NCI-H1048 (cell line): Measurements from ENCODE around the gene CD58.

ENCODE experiments used
- DNase-seq: peaks from one replicate; lab custom pipeline; 2025; lab: John Stamatoyannopoulos, UW

The CD58 gene

DNA sequence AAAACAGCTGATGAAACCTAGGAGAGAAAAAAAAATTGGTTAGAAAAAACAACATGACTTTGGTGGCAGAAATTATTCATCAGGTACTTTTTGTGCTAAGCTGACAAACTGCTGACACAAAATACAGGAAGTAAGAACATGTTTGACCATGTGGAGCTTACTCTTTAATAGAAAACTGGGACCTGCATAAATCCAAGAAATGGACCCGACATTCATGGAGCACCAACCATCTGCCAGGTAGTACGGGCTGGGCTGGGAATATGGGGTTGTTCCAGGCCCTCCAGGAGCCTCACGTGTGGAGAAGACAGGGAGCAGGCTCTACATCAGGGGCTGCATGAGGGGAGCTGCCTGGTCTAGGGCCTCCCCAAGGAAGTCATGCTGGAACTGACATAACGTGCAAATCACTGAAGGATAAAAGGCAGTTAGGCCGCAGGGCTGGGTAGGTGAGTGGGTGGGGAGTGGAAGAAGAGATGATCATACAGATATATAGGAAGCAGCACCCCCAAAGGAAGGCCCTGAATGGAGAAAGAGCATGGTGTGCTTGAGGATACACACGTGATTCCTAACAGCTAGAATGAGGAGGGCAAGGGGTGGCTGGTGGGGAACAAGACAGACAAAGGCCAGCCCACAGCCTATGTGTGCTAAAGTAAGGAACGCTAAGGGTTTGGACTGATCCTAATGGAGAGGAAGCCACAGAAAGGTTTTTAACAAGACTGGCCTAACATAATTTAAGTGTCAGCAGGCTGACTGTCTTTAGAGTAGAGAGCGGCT lies 26.1 kb downstream of the CD58 start:
- no peak for DNase-seq

DNA sequence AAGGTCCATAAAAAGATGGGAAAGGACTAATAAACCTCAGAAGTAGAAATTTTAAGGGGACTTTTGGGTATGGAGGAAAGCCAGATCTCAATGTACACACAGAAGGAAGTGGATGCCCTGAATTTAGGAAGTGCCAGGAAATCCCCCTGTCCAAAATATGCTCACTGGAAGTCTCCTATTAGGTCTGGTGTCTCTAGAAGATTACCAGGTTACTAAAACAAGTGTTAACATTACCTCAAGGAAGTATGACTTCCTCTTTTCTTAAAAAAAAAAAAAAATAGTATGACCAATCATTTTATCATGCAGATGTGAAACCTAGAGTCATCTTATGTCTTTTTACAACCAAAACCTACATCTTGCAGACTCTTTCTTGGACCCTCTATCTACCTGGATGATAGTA lies 30.7 kb downstream of the CD58 start:
- no peak for DNase-seq

DNA sequence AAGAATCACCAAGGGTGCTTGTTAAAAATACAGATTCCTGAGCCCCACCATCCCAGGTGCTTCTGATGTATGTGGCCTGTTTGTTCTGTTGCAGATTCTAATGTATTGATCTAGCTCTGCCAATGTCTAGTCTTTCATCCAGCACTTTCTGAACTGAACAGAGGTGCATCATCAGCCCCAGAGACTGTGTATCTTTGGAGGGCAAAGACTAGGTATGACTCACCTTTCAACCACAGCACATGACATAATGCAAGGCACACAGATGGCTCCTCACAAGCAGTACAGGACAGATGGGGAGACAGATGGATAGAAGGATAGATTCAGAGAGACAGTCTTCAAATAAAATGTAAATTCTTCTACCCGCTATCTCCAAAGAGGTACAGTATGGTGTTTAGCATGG lies 32.3 kb downstream of the CD58 start:
- no peak for DNase-seq

DNA sequence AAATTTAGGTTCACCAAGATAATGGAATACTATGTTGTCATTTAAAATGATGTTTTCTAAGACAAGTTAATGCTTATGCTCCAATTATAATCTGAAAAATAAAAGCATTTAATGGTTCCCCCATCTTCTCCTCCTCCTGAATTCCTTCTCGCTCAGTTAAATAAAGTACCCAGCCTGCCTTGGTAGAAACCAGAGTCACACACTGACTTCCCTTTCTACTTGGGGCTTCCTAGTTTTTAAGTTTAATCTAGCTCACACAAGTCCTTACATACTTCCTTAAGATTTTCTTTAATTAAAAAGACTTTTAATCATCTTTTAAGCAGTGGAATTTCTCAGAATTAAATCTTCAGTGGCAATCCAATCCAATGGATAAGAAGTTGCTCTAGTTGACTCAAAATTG lies 32.9 kb downstream of the CD58 start:
- DNase-seq: no peak

DNA sequence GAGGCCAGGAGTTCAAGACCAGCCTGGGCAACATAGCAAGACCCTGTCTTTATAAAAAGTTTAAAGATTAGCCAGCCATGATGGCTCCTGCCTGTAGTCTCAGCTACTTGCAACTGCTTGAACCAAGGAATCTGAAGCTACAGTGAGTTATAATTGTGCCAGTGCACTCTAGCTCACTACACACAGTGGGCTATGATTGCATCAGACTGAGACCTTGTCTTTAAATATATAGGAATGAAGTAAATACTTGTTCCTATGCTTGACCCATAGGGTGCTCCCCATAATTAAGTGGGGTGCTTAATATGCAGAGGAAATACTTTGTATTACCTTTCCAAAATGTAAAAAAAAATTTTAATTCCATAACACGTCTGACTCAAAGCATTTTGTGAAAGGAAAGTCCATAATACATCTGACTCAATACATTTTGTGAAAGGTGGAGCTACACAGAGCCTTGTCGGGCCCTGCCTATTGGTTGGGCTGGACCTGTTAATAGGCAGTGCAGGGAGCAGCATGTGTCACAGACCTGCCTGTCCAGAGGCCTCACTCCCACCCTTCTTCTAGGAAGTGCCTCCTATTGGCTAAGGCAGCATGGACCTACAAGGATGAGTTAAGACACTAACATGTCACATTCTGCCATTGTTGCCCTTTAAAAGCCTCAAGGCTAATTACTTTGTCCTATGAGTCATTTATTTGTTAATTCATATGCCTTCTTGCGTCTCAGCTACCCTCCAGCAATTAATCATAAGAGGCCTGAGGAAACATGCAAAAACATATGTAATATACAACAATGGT lies 33.6 kb downstream of the CD58 start:
- DNase-seq: no peak

DNA sequence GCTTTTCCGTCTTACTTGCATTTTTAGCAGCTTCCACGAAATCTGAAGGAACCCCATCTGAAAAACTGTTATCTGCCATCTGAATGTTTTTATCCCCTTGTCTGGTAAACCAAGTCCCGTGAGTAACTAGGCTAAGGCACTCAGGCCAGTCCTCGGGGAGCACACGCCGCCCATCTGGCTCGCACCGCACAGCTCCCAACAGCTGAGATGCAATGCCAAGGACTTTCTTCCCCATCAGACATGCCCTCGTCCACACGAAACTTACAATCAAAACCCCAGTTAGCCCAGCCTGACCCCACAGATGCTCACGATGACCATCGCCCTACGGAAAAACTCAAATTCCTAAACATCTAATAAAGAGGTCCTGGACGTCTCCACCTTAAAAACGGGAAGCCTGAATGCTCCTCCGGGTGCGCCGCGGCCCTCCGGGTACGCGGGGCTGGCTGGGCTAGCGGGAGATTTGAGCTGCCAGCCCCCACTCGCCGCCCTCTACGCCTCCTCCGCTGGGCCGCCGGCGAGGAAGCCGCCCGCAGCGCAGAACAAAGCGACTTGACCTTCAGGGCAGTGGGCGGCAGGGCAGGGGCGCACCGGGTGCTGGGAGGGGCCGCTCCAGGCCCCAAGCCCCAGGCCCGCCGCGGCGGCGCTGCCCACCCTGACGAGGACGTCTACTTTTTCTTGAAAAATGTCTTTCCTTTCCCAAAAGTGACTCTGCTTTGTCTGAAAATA lies 36.6 kb downstream of the CD58 start:
- DNase-seq: no peak

DNA sequence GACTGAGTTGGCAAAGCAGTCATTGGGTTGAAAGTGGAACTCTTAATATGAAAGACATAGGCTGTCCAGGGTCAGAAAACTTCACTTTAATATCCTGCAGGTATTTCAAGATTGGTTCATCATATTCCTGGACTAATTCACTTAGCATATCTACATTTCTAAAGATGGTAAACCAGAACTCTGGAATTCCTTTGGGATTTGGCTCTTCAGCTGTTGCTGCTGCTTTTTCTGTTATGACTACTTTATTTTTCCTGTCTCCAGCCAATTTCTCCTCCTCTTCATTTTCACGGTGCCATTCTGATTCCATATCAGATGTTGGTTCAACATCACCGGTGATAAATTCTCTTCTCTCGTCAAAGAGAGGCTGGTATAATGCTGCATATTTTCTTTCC lies 37.4 kb downstream of the CD58 start:
- no peak for DNase-seq

DNA sequence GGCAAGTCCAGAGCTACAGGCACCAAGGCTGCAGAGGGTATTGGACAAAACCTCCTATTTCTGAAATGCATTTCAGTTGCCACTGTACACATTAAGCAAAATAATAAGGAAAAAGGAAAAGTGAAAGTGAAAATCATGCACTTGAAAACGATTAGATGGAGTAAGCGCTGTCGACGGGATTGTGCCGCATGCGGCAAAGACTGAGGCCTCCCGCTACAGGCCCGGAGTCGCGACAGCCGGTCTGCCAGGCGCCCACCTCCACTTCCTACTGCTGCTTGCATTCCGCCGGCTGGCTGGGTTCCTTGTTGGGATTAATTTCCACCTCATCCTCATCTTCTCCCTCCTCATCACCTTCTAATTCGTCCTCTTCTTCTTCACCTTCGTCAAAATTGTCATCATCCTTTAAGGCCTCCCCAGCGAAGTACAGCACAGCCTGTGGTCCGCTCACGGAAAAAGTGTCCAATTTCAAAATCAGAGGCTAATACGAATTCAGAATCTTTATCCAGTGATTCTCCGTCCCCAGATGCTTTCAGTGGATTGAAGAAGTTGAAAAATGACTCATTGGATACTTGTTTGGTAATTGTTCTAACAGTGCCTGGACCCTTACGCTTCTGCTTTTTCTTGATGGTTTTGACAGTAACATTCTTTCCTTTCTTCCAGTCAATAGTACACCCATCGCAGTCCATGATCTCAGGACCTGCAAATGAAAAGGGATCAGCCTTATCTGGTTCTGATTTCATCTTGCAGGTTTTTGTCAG lies 38.0 kb downstream of the CD58 start:
- DNase-seq: no peak

DNA sequence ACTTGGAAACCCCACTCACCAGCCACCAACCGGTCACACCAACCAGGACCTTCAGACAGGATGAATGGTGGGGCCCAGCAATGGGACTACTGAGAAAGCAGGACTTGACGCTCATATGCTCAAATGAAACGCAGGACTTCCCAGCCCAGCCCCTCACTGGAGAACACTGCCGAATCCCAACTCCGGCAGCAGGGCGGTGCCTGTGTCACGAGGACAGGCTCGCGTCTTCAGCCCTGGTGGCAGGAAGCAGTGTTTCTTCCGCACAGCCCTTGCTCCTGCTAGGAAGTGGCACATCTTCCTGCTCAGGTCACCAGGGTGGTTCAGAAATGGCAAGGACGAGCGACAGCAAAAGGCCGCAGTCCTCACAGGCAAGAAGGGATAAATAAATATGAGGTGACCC lies 38.9 kb downstream of the CD58 start:
- no peak for DNase-seq

DNA sequence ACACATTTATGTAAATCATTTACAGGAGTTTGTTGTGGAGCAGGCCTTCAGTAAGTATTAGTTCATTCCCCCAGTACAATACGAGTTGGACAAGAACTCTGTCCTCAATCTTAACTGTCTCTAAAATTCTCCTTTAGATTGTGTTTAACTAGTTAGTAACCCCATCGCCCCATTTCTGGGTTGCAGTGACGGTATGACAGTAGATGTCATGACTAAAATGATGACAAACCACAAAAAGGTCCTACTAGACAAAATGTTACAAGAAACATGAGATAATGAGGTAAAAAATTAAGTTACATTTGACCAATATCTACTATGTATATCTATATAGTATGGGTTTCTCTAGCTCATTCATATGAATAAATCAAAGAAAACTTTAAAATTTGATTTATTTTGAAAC lies 41.1 kb downstream of the CD58 start:
- no peak for DNase-seq

DNA sequence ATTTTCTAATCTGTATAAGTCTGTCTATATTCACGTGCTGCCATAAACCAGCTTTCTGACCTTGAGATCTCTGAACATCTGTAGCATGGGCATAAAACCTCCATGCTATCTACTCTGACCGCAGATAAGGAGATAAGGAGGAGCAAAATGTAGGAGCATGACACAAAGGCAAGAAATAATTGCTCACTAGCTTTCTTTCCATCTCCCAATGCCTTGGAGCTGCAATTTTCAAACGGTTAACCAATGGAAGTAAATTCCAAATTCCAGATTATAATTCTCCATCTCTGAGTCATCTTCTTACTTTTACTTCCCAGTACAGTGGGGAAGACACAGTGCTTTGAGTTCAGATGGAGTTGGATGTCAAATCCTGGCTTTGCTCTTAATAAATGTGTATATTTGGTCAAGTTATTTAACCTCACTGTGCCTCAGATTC lies 41.6 kb downstream of the CD58 start:
- no peak for DNase-seq

DNA sequence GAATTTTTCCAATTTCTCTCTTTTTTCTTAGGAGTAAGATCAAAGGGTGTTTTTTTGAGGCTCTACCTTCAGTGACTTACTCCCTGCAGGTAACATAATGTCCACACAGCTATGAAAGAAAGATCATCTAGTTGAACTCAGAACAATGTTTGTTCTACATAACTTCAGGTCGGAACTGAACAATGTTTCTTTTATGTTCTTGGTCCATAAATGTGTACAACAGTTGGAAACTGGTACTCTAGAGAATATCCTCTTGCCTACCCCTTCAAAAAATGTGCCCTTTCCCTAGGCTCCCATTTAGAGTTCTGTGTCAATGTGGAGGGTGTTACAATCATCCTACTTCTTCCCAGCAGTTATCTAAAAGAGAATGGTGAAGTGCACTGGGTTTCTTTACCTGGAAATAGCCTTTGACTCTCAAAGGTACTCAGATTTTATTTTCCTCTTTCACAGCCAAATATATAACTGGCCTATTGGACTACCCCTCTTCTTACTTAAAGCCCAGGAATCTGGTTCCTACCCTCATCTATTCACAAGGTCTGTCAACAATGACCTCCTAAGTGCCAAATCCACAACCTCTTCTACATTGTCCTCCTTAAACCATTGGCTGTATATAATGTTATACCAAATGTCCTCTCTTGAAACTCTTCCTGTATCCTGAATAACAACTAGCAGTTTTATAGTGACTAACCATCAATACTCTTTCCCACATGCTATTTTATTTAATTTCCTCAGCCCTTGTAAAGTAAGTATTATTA lies 42.3 kb downstream of the CD58 start:
- DNase-seq: no peak

DNA sequence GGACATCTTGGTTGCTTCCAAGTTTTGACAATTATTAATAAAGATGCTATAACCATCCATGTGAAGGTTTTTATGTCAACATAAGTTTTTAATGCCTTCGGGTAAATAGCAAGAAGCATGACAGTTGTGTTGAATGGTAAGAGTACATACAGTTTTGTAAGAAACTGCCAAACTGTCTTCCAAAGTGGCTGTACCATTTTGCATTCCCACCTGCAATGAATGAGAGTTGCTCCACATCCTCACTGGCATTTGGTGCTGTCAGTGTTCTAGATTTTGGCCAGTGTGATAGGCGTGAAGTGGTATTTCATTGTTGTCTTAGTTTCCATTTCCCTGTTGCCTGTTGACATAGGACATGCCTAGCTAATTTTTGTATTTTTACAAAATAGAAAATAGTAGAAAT lies 45.4 kb downstream of the CD58 start:
- DNase-seq: no peak

DNA sequence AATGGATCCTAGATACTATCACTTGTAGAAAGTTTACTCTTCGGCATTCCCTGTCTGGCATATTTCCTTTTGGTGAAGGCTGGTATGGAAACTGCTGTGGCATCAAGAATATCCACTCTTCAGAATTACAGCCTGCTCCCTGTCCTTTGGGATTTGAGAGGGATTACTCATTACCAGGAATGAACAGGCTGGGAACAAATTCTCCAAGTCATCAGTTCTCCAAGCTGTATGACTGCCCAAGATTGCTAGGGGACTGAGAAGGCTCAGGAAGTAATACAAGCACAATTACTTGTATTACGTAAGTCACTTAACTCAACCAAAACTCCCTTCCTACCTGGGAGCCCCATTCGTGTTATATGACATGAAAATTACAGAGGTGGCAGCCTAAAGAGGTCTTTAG lies 49.6 kb downstream of the CD58 start:
- DNase-seq: no peak

DNA sequence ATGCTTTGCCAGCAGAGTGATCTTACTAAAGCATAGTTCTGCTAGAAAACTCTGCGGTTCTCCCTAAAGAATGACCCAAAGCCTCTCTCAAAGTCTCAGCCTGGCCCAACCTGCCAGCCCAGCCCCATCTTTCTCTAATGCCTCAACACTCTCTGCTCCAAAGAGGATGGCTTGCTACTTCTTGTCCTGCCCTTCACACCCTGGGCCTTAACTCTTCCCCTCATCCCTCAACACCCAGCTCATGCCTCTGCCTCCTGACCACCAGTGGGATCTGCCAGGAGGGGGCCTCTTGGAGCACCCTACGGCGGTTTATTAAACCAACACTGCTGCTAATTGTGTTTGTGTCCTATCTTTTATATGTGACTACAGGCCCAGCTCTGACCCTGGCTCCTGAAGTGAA lies 52.4 kb downstream of the CD58 start:
- DNase-seq: no peak

DNA sequence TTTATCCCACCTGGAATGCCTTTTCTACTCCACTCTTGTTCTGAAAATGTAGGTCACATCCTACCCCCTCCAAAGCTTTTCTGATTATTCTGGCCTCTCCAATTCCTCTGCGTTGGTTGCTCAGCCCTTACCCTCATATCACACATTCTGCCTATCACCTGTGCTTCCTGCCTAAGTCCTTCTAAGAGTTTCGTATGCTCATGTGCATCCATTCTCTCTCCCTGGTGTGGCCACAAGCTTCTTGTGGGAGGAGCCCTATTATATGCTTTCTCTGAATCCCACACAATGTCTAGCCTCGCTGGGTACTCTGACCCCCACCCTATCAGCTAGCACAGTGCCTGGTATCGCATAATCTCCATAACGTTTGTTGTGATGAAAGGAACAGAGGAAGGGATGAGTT lies 54.2 kb downstream of the CD58 start:
- no peak for DNase-seq

DNA sequence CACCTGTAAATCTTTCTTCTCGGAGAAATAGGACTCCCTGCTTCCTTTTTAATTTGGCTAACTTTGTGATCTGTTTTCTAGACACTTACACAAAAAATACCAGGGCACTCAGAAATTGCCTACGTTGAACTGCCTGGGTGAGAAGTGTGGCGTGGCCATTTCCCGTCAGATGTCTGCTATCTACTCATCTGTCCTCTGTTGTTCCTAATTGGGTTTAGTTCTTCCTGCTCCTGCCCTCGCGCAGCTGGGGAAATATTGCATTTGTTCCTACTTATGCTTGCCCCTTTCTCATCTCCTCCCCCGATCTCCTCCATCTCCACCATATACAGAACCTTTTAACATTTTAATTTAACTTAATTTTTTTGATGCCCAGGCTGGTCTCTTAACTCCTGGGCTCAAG lies 55.1 kb downstream of the CD58 start:
- DNase-seq: no peak

DNA sequence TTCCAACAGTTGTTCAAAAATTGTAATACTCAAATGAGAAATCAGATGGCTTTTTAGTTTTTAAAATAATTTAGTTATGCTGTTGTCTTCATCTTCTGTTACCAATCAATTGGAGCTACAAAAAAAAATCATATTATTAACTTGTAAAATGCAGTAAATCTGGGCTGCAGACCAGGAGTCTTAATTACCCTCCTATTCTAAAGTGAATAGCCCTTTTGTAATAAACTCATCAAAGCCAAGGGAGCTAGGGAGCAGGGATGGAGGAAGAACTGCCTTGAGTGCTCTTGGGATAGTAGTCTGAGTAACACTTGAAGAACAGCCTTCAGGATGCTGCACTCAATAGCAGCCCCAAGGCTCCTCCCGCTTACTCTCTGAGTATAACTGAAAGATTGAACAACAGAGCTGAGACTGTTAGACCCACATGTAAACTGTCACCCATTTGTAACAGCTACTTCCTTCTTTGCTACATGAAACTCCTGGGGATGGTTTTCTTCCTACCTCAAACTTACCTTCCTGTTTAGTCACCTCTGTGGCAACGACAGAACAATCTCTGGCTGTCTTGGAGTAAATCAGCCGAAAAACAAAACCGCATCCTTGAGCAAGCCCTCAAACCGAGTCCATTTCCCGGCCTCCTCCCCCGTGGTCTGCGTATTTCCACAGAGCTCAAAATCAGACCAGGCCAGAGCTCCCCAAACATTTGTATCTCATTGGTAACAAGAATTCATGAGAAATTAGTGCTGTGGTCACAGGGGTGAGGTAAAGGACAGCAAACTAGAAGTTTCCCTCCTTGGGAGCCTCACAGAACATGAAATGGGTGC lies 55.9 kb downstream of the CD58 start:
- no peak for DNase-seq

DNA sequence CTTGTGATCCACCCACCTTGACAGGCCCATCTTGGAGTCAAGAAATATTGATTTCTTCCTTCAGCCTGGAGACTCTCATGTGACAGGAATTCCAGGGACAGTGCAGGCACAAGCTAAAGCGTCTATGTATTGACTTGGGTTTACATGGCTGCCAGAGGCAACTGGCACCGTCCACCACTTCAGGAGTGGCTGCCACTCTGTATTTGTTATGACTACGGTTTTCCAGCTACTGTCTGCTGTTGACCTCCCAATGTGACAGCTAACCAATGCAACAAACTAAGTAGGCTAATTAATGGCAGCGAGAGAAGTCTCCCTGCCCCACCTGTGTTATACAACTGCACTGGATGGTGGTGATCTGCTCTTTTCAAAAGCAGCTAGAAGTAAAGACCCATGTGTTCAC lies 56.9 kb downstream of the CD58 start:
- DNase-seq: no peak

DNA sequence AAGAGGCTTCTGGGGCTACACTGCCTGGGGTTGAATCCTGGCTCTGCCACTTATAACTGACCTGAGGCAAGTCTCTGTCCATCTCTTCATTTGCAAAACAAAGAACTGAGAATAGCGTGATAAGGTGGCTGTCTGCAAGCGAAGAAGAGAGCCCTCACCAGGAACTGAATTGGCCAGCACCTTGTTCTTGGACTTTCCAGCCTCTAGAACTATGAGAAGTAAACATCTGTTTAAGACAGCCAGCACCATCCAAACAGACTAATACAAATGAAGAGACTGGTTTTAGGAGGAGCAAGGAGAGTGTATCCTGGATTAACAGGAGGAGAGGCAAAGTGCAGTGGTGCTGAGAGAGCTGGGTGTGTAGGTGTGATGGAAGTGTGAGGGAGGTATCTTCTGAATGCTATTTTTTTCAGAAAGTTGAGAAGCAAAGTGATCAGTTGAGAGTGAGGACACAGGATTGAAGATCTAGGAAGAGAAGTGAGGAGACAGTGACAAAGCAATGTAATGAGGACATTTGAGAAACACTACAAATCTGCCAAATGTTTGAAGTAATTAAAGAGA lies 59.3 kb downstream of the CD58 start:
- DNase-seq: no peak
